ENCODE measurements around the gene MGA.

The MGA gene

GRCh38 chr15:41661518-41662225, 1.5 kb downstream of the MGA start:
- no peaks in the 10 kb centered on the region for H3K36me3 ChIP-seq (ENCODE audit: low read length)
- H3K9me3 ChIP-seq (ENCODE audit: insufficient read depth, low read length), result no peaks in the 10 kb centered on the region
- no peaks in the 10 kb centered on the region for H4K20me1 ChIP-seq (ENCODE audit: low read depth, low read length)
- H3F3A ChIP-seq (ENCODE audit: insufficient read depth), result peaks cover 30% of the 10 kb centered on the region
- H3K9me2 ChIP-seq (replicated peaks; ENCODE audit: insufficient read depth, low read length), result no peaks in the 10 kb centered on the region
- peak overlapping the region; percentile 75 for H3K27ac ChIP-seq (ENCODE audit: low read depth, low read length)
- H3K4me3 ChIP-seq (ENCODE audit: insufficient read depth, low read length, poor library complexity, severe bottlenecking), result peak overlapping the region; percentile 55
- H2AFZ ChIP-seq (ENCODE audit: low read depth, low read length, severe bottlenecking), result peak overlapping the region; percentile 87
- H3K27me3 ChIP-seq (ENCODE audit: low read length), result no peaks in the 10 kb centered on the region
- no peak for TF ChIP-seq EZH2phosphoT487 (conservative IDR thresholded peaks at IDR 0.05; ENCODE audit: low read length)
- TF ChIP-seq CTCF (IDR thresholded peaks at IDR 0.05; ENCODE audit: insufficient read depth, low read length, poor library complexity, severe bottlenecking), result no peak
- H3K4me2 ChIP-seq (ENCODE audit: low read depth, low read length, poor library complexity, severe bottlenecking), result peak overlapping the region; percentile 81
- peaks cover 59% of the 10 kb centered on the region for H3K79me2 ChIP-seq (ENCODE audit: insufficient read depth, low read length)
- H3K9ac ChIP-seq (ENCODE audit: low read length), result peak overlapping the region; percentile 54

- TF ChIP-seq EZH2phosphoT487 (conservative IDR thresholded peaks at IDR 0.05; ENCODE audit: low read length) (no peak), CTCF (IDR thresholded peaks at IDR 0.05; ENCODE audit: insufficient read depth, low read length, poor library complexity, severe bottlenecking) (no peak)
- no peak overlapping the region for H3K4me2 ChIP-seq (ENCODE audit: low read depth, low read length, poor library complexity, severe bottlenecking)
- no peak overlapping the region for H3K27ac ChIP-seq (ENCODE audit: low read depth, low read length)
- no peaks in the 10 kb centered on the region for H3K27me3 ChIP-seq (ENCODE audit: low read length)
- no peak overlapping the region for H2AFZ ChIP-seq (ENCODE audit: low read depth, low read length, severe bottlenecking)
- H3K4me3 ChIP-seq (ENCODE audit: insufficient read depth, low read length, poor library complexity, severe bottlenecking), result no peak overlapping the region
- no peak overlapping the region for H3K9ac ChIP-seq (ENCODE audit: low read length)
- H3K79me2 ChIP-seq (ENCODE audit: insufficient read depth, low read length), result peaks cover 98% of the 10 kb centered on the region
- no peaks in the 10 kb centered on the region for H3K9me3 ChIP-seq (ENCODE audit: insufficient read depth, low read length)
- no peaks in the 10 kb centered on the region for H3K36me3 ChIP-seq (ENCODE audit: low read length)
- no peaks in the 10 kb centered on the region for H3K9me2 ChIP-seq (replicated peaks; ENCODE audit: insufficient read depth, low read length)
- peaks cover 11% of the 10 kb centered on the region for H3F3A ChIP-seq (ENCODE audit: insufficient read depth)
- H4K20me1 ChIP-seq (ENCODE audit: low read depth, low read length), result no peaks in the 10 kb centered on the region
These were observed 6.2 kb downstream of the MGA start for GRCh38 chr15:41666353-41666920.

- Histone ChIP-seq H3K27ac (ENCODE audit: low read depth, low read length) (no peak overlapping the region), H4K20me1 (ENCODE audit: low read depth, low read length) (no peaks in the 10 kb centered on the region), H2AFZ (ENCODE audit: low read depth, low read length, severe bottlenecking) (no peak overlapping the region), H3K9me3 (ENCODE audit: insufficient read depth, low read length) (no peaks in the 10 kb centered on the region), H3K9ac (ENCODE audit: low read length) (no peak overlapping the region), H3K9me2 (replicated peaks; ENCODE audit: insufficient read depth, low read length) (no peaks in the 10 kb centered on the region), H3K4me3 (ENCODE audit: insufficient read depth, low read length, poor library complexity, severe bottlenecking) (no peak overlapping the region), H3K4me2 (ENCODE audit: low read depth, low read length, poor library complexity, severe bottlenecking) (no peak overlapping the region), H3K79me2 (ENCODE audit: insufficient read depth, low read length) (peaks cover 97% of the 10 kb centered on the region), H3F3A (ENCODE audit: insufficient read depth) (peaks cover 5% of the 10 kb centered on the region; the same call in 1 of the 2 replicates), H3K27me3 (ENCODE audit: low read length) (no peaks in the 10 kb centered on the region), H3K36me3 (ENCODE audit: low read length) (no peaks in the 10 kb centered on the region)
- TF ChIP-seq CTCF (IDR thresholded peaks at IDR 0.05; ENCODE audit: insufficient read depth, low read length, poor library complexity, severe bottlenecking), result no peak
- TF ChIP-seq EZH2phosphoT487 (conservative IDR thresholded peaks at IDR 0.05; ENCODE audit: low read length), result no peak
These were observed 9.5 kb downstream of the MGA start for GRCh38 chr15:41669701-41670100.

All from SU-DHL-6 (cell line).